Measurements from ENCODE around the gene RC3H2. TPM values are rescaled to one million over a fixed set of nuclear protein-coding genes. Genes with fewer than 3 reads are reported as not detected.

RC3H2 gene
- total and polyA plus RNA-seq, 2 donors (not counting 3 experiments of a cell fraction or from before 2014, with no cell fraction given): 25.3 to 63.0 TPM

- Histone ChIP-seq H3K27me3 (ENCODE audit: control insufficient read depth in 2 of 2, insufficient read depth in 2 of 2, low read length in 2 of 2) (no peaks in the 10 kb centered on the region), H3K4me3 (replicated peaks in 1 of 3; ENCODE audit: insufficient read depth in 1 of 3, low read depth in 1 of 3, low read length in 3 of 3) (no peak overlapping the region), H3K36me3 (ENCODE audit: control insufficient read depth in 2 of 2, extremely low read depth in 1 of 2, insufficient read depth in 2 of 2, low read length in 2 of 2) (peaks cover 4 to 5% of the 10 kb centered on the region in 2 experiments), H4K20me1 (replicated peaks; ENCODE audit: control insufficient read depth, extremely low read depth, insufficient read depth, low read length) (no peaks in the 10 kb centered on the region), H3K27ac (ENCODE audit: insufficient read depth, low read depth, low read length) (no peak overlapping the region), H3K79me2 (ENCODE audit: control insufficient read depth, insufficient read depth, low read length) (no peaks in the 10 kb centered on the region), H3K4me2 (ENCODE audit: insufficient read depth, low read length) (no peak overlapping the region), H2AFZ (ENCODE audit: low read depth, low read length) (no peak overlapping the region), H3K9ac (replicated peaks; ENCODE audit: extremely low read depth, insufficient read depth, low read length) (no peak overlapping the region), H3K4me1 (ENCODE audit: control insufficient read depth, extremely low read depth, insufficient read depth, low read length) (no peaks in the 10 kb centered on the region), H3K9me1 (replicated peaks; ENCODE audit: control insufficient read depth, extremely low read depth, insufficient read depth, low read length) (no peaks in the 10 kb centered on the region), H3K9me3 (replicated peaks; ENCODE audit: control insufficient read depth, insufficient read depth, low read length) (no peaks in the 10 kb centered on the region)
- DNase-seq (ENCODE audit: low read depth, low spot score) (no peak), FAIRE-seq (no peak)
- no peak for TF ChIP-seq POLR2A (IDR thresholded peaks at IDR 0.05; ENCODE audit: low read depth, low read length)
- no peak for TF ChIP-seq MAX (IDR thresholded peaks at IDR 0.05; ENCODE audit: insufficient read depth, insufficient read length)
- no peak for TF ChIP-seq CTCF (IDR thresholded peaks at IDR 0.05; ENCODE audit: extremely low read depth in 1 of 2, insufficient read depth in 1 of 2, low read depth in 1 of 2, low read length in 2 of 2)
- TF ChIP-seq MYC (IDR thresholded peaks at IDR 0.05; ENCODE audit: low read depth, low read length): no peak
- no peak for TF ChIP-seq GATA2 (IDR thresholded peaks at IDR 0.05; ENCODE audit: insufficient read depth, insufficient read length, low read depth, low read length)
- no peak for TF ChIP-seq FOS (IDR thresholded peaks at IDR 0.05; ENCODE audit: borderline replicate concordance, insufficient read depth, low read length)
- no peak for TF ChIP-seq JUN (IDR thresholded peaks at IDR 0.05; ENCODE audit: borderline replicate concordance, insufficient read depth, insufficient read length, low read depth)
- TF ChIP-seq EZH2 (IDR thresholded peaks at IDR 0.05; ENCODE audit: borderline replicate concordance, low read depth, low read length, severe bottlenecking): no peak
- TF ChIP-seq POLR2AphosphoS5 (IDR thresholded peaks at IDR 0.05; ENCODE audit: insufficient read depth, low read depth, low read length): no peak
- intact Hi-C loops (cut with micrococcal nuclease) (no loop called here), dilution Hi-C loops (cut with MboI; ENCODE audit: extremely low pct_ligation_motif_present, low sequenced_read_pairs) (no loop called here)
- ChIA-PET POLR2A (no interaction called here), CTCF (interaction anchor here (1.5 to 1.7 kb wide), 2 partner anchors 9 to 12 kb away, joined by 3 to 9 read pairs; no protein-coding TSS in a partner anchor)
- BruUV-seq (replicated peaks): no TSS peak
Observed at GRCh38 chr9:122844137-122844536, 61.0 kb downstream of the RC3H2 start.

All from endothelial cell of umbilical vein (primary cell).